Measurements from ENCODE around the gene PRR19.
"Not testable (repeated sequence)": the region's sequence is repeated elsewhere in the genome, so short reads cannot be mapped to it uniquely, and the experiment has no call there.

PRR19 gene

GRCh38 chr19:42266928-42267603 is 34.9 kb upstream of the PRR19 start:
- H3K27me3 ChIP-seq (ENCODE audit: control insufficient read depth, insufficient read depth, low read length); H3K9ac ChIP-seq (ENCODE audit: low read depth, low read length); H3K36me3 ChIP-seq (ENCODE audit: insufficient read depth, low read length); H3K4me3 ChIP-seq (ENCODE audit: low read length); H3K9me3 ChIP-seq (replicated peaks; ENCODE audit: low read length): not testable (repeated sequence)
- peak overlapping the region; percentile 79 for H3K4me2 ChIP-seq (ENCODE audit: low read length)
- H3K4me1 ChIP-seq (ENCODE audit: control insufficient read depth, insufficient read depth, low read length), result peaks cover 23% of the 10 kb centered on the region

- Histone ChIP-seq H3K27me3 (ENCODE audit: control insufficient read depth, insufficient read depth, low read length) (no peaks in the 10 kb centered on the region), H3K9me3 (replicated peaks; ENCODE audit: low read length) (no peaks in the 10 kb centered on the region), H3K4me1 (ENCODE audit: control insufficient read depth, insufficient read depth, low read length) (peaks cover 23% of the 10 kb centered on the region), H3K4me3 (ENCODE audit: low read length) (peak overlapping the region; percentile 90), H3K4me2 (ENCODE audit: low read length) (peak overlapping the region; percentile 79), H3K9ac (ENCODE audit: low read depth, low read length) (peak overlapping the region; percentile 94), H3K36me3 (ENCODE audit: insufficient read depth, low read length) (no peaks in the 10 kb centered on the region)
These were observed 34.2 kb upstream of the PRR19 start for GRCh38 chr19:42267644-42268141.

GRCh38 chr19:42268142-42268703 is 33.7 kb upstream of the PRR19 start:
- Histone ChIP-seq H3K4me3 (ENCODE audit: low read length) (peak overlapping the region; percentile 90), H3K4me2 (ENCODE audit: low read length) (peak overlapping the region; percentile 79), H3K27me3 (ENCODE audit: control insufficient read depth, insufficient read depth, low read length) (no peaks in the 10 kb centered on the region), H3K4me1 (ENCODE audit: control insufficient read depth, insufficient read depth, low read length) (peaks cover 23% of the 10 kb centered on the region), H3K36me3 (ENCODE audit: insufficient read depth, low read length) (peaks cover 3% of the 10 kb centered on the region), H3K9me3 (replicated peaks; ENCODE audit: low read length) (no peaks in the 10 kb centered on the region), H3K9ac (ENCODE audit: low read depth, low read length) (peak overlapping the region; percentile 94)

GRCh38 chr19:42268704-42269477 is 33.0 kb upstream of the PRR19 start, which contains the start of gene CIC:
Gene CIC, plus strand, starts transcription at chr19:42269252. Its CDS starts 2,532 bp downstream, at chr19:42271784.
- Histone ChIP-seq H3K9me3 (replicated peaks; ENCODE audit: low read length) (no peaks in the 10 kb centered on the region), H3K36me3 (ENCODE audit: insufficient read depth, low read length) (peaks cover 9% of the 10 kb centered on the region), H3K4me1 (ENCODE audit: control insufficient read depth, insufficient read depth, low read length) (peaks cover 23% of the 10 kb centered on the region), H3K4me3 (ENCODE audit: low read length) (peak within 1 kb of the TSS; percentile 90), H3K9ac (ENCODE audit: low read depth, low read length) (peak within 1 kb of the TSS; percentile 95), H3K4me2 (ENCODE audit: low read length) (peak within 1 kb of the TSS; percentile 98), H3K27me3 (ENCODE audit: control insufficient read depth, insufficient read depth, low read length) (no peaks in the 10 kb centered on the region)

GRCh38 chr19:42269478-42270345 is 32.2 kb upstream of the PRR19 start:
- H3K9ac ChIP-seq (ENCODE audit: low read depth, low read length), result peak overlapping the region; percentile 95
- H3K4me1 ChIP-seq (ENCODE audit: control insufficient read depth, insufficient read depth, low read length), result peaks cover 24% of the 10 kb centered on the region
- H3K4me2 ChIP-seq (ENCODE audit: low read length), result peak overlapping the region; percentile 98
- H3K9me3 ChIP-seq (replicated peaks; ENCODE audit: low read length), result no peaks in the 10 kb centered on the region
- H3K36me3 ChIP-seq (ENCODE audit: insufficient read depth, low read length), result peaks cover 18% of the 10 kb centered on the region
- H3K27me3 ChIP-seq (ENCODE audit: control insufficient read depth, insufficient read depth, low read length), result no peaks in the 10 kb centered on the region
- peak overlapping the region; percentile 81 for H3K4me3 ChIP-seq (ENCODE audit: low read length)

- Histone ChIP-seq H3K4me3 (ENCODE audit: low read length) (peak overlapping the region; percentile 81), H3K4me1 (ENCODE audit: control insufficient read depth, insufficient read depth, low read length) (peaks cover 31% of the 10 kb centered on the region), H3K27me3 (ENCODE audit: control insufficient read depth, insufficient read depth, low read length) (no peaks in the 10 kb centered on the region), H3K4me2 (ENCODE audit: low read length) (peak overlapping the region; percentile 98), H3K9me3 (replicated peaks; ENCODE audit: low read length) (no peaks in the 10 kb centered on the region), H3K9ac (ENCODE audit: low read depth, low read length) (peak overlapping the region; percentile 95), H3K36me3 (ENCODE audit: insufficient read depth, low read length) (peaks cover 25% of the 10 kb centered on the region)
These were observed 31.4 kb upstream of the PRR19 start for GRCh38 chr19:42270346-42271044.

GRCh38 chr19:42271045-42271419 is 30.9 kb upstream of the PRR19 start:
- H3K4me2 ChIP-seq (ENCODE audit: low read length), result peak overlapping the region; percentile 98
- H3K27me3 ChIP-seq (ENCODE audit: control insufficient read depth, insufficient read depth, low read length), result no peaks in the 10 kb centered on the region
- peak overlapping the region; percentile 81 for H3K4me3 ChIP-seq (ENCODE audit: low read length)
- no peaks in the 10 kb centered on the region for H3K9me3 ChIP-seq (replicated peaks; ENCODE audit: low read length)
- H3K9ac ChIP-seq (ENCODE audit: low read depth, low read length), result peak overlapping the region; percentile 95
- H3K36me3 ChIP-seq (ENCODE audit: insufficient read depth, low read length), result peaks cover 25% of the 10 kb centered on the region
- H3K4me1 ChIP-seq (ENCODE audit: control insufficient read depth, insufficient read depth, low read length), result peaks cover 33% of the 10 kb centered on the region

GRCh38 chr19:42271861-42272534 is 29.9 kb upstream of the PRR19 start:
- Histone ChIP-seq H3K27me3 (ENCODE audit: control insufficient read depth, insufficient read depth, low read length) (no peaks in the 10 kb centered on the region), H3K9ac (ENCODE audit: low read depth, low read length) (no peak overlapping the region), H3K4me1 (ENCODE audit: control insufficient read depth, insufficient read depth, low read length) (peaks cover 42% of the 10 kb centered on the region), H3K4me2 (ENCODE audit: low read length) (no peak overlapping the region), H3K9me3 (replicated peaks; ENCODE audit: low read length) (no peaks in the 10 kb centered on the region), H3K4me3 (ENCODE audit: low read length) (no peak overlapping the region), H3K36me3 (ENCODE audit: insufficient read depth, low read length) (peaks cover 31% of the 10 kb centered on the region)

- Histone ChIP-seq H3K36me3 (ENCODE audit: insufficient read depth, low read length) (peaks cover 31% of the 10 kb centered on the region), H3K9ac (ENCODE audit: low read depth, low read length) (no peak overlapping the region), H3K4me1 (ENCODE audit: control insufficient read depth, insufficient read depth, low read length) (peaks cover 46% of the 10 kb centered on the region), H3K4me3 (ENCODE audit: low read length) (no peak overlapping the region), H3K27me3 (ENCODE audit: control insufficient read depth, insufficient read depth, low read length) (no peaks in the 10 kb centered on the region), H3K9me3 (replicated peaks; ENCODE audit: low read length) (no peaks in the 10 kb centered on the region), H3K4me2 (ENCODE audit: low read length) (no peak overlapping the region)
These were observed 29.4 kb upstream of the PRR19 start for GRCh38 chr19:42272535-42272897.

GRCh38 chr19:42272989-42273406 is 28.9 kb upstream of the PRR19 start:
- peaks cover 46% of the 10 kb centered on the region for H3K4me1 ChIP-seq (ENCODE audit: control insufficient read depth, insufficient read depth, low read length)
- H3K36me3 ChIP-seq (ENCODE audit: insufficient read depth, low read length), result peaks cover 31% of the 10 kb centered on the region

More at GRCh38 chr19:42272989-42273406, 28.9 kb upstream of the PRR19 start:
- Histone ChIP-seq H3K9ac (ENCODE audit: low read depth, low read length) (no peak overlapping the region), H3K4me3 (ENCODE audit: low read length) (no peak overlapping the region), H3K27me3 (ENCODE audit: control insufficient read depth, insufficient read depth, low read length) (no peaks in the 10 kb centered on the region), H3K9me3 (replicated peaks; ENCODE audit: low read length) (no peaks in the 10 kb centered on the region), H3K4me2 (ENCODE audit: low read length) (no peak overlapping the region)
